ENCODE results near the gene TMOD4. TPM values are rescaled to one million over a fixed set of nuclear protein-coding genes. Genes with fewer than 3 reads are reported as not detected.
A peak's percentile ranks its signal among the peaks of the same experiment; 100 is the strongest.
"Not testable (repeated sequence)": the region's sequence is repeated elsewhere in the genome, so short reads cannot be mapped to it uniquely, and the experiment has no call there.

TMOD4 gene
- 0.09 TPM in 1 of 2 replicates, not detected in the other for polyA plus RNA-seq (2014; cell fraction: cytosol; rRNA removed)
- not detected in 2 replicates for polyA plus RNA-seq (2014; cell fraction: nucleus; rRNA removed)

GRCh38 chr1:151175863-151176262 is at the start of gene TMOD4:
Gene TMOD4 (minus strand): TSS chr1:151175981. CDS start chr1:151174875, 1,106 bp downstream.
- DNase-seq (ENCODE audit: low spot score): no peak

DNA sequence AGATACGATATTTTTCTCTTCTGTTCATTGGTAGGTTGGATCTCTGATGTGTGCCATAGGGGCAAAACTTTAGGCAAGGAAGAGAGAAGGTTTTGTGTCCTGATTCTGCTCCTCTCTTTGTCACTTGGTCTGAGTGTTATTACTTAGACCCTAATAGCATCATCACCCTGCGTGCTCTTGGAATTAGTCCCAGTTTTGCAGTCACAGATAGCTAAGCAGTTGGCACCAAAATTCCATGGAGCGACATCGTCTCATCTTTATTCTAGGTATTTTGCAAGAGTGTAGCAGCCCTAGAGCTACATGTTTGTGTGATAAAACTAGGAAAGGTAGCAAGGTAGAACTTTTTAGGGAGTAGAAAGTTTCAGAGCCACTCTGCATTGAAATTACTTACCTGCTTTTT is 46.3 kb upstream of the TMOD4 start:
- no peak for DNase-seq (ENCODE audit: low spot score)

GRCh38 chr1:151221616-151222015 is 45.8 kb upstream of the TMOD4 start:
- no peak for DNase-seq (ENCODE audit: low spot score)

- DNase-seq (ENCODE audit: low spot score): no peak
These were observed 37.8 kb upstream of the TMOD4 start for GRCh38 chr1:151213560-151213959.

- no peak for DNase-seq (ENCODE audit: low spot score)
These were observed 36.4 kb upstream of the TMOD4 start for GRCh38 chr1:151211972-151212705.

- no peak for DNase-seq (ENCODE audit: low spot score)
These were observed 35.0 kb upstream of the TMOD4 start for GRCh38 chr1:151210830-151211229.

DNA sequence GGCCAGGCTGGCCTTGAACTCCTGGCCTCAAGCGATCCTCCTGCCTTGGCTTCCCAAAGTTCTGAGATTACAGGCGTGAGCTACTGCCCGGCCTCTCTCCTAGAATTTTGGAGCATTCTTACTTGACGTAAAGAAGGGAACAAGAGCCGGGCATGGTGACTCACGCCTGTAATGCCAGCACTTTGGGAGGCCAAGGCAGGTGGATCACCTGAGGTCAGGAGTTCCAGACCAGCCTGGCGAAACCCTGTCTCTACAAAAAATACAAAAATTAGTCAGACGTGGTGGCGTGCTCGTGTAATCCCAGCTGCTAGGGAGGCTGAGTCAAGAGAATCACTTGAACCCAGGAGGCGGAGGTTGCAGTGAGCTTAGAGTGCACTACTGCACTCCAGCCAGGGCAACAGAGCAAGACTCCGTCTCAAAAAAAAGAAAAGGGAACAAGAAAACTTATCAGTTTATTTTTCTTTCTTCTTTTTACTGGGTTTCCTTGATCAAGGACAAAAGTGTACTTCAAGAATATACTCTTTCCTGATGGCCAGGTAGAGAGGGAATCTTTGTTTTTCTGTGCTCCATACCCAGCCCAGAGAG is 29.7 kb upstream of the TMOD4 start:
- DNase-seq (ENCODE audit: low spot score): not testable (repeated sequence)

DNA sequence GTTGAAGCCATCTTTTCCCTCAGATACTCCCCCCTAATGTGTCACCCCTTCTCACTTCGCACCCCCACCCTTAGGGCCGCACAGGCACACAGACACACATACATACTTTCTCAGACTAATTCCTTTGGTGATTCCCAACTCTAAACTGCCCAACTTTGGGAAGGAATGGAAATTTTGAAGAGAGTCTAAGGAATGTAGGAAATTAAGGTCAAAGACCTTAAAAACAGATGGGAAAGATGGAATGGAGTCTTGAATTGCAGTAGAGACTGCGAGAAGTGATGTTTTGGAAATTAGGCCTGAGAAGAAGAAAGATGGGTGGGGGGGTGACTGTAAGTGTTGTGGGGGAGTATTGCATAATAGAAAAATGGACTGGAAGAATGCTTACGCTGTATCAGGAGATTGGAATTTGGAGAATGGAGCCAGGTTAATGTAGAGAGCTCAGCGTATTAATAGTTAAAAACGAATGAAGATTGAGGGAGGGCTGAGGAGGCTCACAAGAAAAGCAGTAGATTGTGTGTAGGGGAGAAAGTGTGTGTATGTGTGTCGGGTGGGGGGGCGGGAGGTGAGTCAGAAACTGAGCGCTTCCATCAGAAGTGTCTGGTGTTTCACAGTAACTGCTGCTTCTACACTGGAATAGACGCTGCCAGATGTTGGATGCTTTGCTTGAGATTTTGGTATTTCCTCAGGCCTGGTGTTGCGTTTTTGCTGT is 24.2 kb upstream of the TMOD4 start:
- DNase-seq (ENCODE audit: low spot score): no peak

GRCh38 chr1:151198254-151199127 is 22.7 kb upstream of the TMOD4 start, which contains the start of gene PIP5K1A:
Gene PIP5K1A (plus strand): TSS chr1:151198552. CDS start chr1:151198997, 445 bp downstream.
- DNase-seq (ENCODE audit: low spot score): peak; percentile 99

- no peak for DNase-seq (ENCODE audit: low spot score)
These were observed 22.1 kb upstream of the TMOD4 start for GRCh38 chr1:151197863-151198253.

GRCh38 chr1:151196292-151196800 is 20.6 kb upstream of the TMOD4 start:
- DNase-seq (ENCODE audit: low spot score): peak; percentile 88

GRCh38 chr1:151194894-151195594 is 19.3 kb upstream of the TMOD4 start:
- not testable (repeated sequence) for DNase-seq (ENCODE audit: low spot score)

- no peak for DNase-seq (ENCODE audit: low spot score)
These were observed 18.1 kb upstream of the TMOD4 start for GRCh38 chr1:151193856-151194255.

- no peak for DNase-seq (ENCODE audit: low spot score)
These were observed 17.5 kb upstream of the TMOD4 start for GRCh38 chr1:151193304-151193703.

DNA sequence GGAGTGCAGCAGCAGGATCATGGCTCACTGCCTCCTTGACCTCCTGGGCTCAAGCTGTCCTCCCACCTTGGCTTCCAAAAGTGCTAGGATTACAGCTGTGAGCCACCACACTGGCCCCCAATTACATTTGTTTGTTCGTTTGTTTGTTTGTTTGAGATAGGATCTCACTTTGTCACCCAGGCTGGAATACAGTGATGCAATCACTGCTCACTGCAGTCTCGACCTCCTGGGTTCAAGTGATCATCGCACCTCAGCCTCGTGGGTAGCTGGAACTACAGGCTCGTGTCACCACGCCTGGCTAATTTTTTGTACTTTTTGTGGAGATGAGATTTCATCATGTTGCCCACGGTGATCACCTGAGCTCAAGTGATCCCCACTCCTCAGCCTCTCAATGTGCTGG is 16.3 kb upstream of the TMOD4 start:
- DNase-seq (ENCODE audit: low spot score): no peak

DNA sequence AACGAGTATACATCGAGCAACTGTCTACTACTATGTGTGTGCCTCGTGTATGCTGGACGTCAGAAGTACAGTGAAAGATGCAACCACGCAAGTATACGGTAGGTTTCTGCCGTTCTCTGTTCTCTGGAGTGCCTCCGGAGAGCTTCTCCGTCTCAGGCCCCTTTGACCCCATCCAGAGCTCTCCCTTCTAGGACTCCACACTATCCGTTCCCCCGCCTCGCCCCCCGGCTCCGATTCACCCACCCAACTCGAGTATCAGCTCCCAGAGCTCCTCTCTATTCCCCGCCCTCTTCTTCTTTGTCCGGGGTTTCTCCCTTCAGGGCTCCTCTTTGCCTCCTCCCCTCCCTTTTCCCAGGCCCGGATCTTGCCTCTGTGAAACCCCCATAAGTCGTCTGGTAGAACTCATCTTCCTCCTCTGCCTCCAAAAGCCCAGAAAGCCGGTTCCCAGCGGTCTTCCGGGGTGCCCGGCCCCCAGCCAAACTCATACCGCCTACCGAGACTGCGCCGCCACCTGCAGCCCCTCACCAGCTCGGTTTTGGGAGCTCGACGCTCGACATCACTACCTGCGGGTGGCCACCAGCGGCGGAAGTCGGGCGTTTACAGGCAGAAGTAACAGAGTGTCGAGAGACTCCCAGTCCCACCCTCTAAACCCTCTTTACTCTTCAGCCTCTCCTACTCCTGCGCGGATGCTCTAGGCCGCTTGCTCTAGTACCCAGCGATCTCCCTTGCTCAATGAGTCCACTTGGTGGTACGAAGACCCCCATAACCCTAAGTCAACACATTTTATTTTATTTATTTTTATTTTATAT is 14.1 kb upstream of the TMOD4 start, which contains the start of gene VPS72:
TSS of gene VPS72 (minus strand) at position 561 of the 809 bp plus-strand sequence. CDS start at position 485, 76 bp downstream.
- DNase-seq (ENCODE audit: low spot score): peak; percentile 96

- DNase-seq (ENCODE audit: low spot score): not testable (repeated sequence)
These were observed 12.9 kb upstream of the TMOD4 start for GRCh38 chr1:151188667-151189066.

DNA sequence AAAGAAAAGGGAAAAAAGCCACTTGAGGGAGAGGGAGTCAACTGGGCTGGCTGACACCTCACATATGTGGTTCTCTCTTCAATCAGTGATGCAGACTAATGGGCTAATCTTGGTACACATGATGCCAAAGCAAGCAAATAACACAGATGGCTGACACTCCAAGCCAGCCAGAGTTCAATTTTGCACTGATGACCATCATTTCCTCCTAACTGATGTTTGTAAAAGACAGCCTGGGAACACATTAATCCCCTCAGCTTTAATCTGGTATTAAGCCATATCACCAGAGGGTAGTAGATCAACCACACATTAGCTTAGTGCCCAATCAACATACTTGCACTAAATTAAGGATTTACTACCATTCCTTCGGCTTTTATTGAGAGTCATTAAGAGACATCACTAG is 11.4 kb upstream of the TMOD4 start:
- DNase-seq (ENCODE audit: low spot score): no peak

- DNase-seq (ENCODE audit: low spot score): no peak
These were observed 8.4 kb upstream of the TMOD4 start for GRCh38 chr1:151184211-151184610.
